AG04450 (cell line): ENCODE data around the gene ADPGK. TPM values are rescaled to one million over a fixed set of nuclear protein-coding genes. Genes with fewer than 3 reads are reported as not detected.

Source experiments
- CTCF ChIA-PET: fragments of 300-600, 350-600 bp; formaldehyde crosslinking; extraction: SDS; loops from one replicate; lab custom pipeline; 2022; ENCODE audit warnings: antibody characterized with exemption, inconsistent platforms; lab: Charles Lee
- POLR2A ChIA-PET: fragments of 350-600 bp; formaldehyde crosslinking; extraction: SDS; loops from one replicate; lab custom pipeline; 2021; ENCODE audit warnings: antibody characterized with exemption, inconsistent platforms; lab: Yijun Ruan, JAX
- DNase-seq: peaks from one replicate; pipeline ENCODE4 v3.0.0-alpha.2; 2011; ENCODE audit warnings: low read depth, low spot score
- H3K27ac ChIP-seq: one replicate; pipeline ENCODE4 v1.5.1; 2012; ENCODE audit warnings: low read depth, low read length, control low read depth
- H3K27me3 ChIP-seq: one replicate; pipeline ENCODE4 v1.6.0; 2012; ENCODE audit warnings: low read length; ENCODE audit not compliant: control insufficient read depth, insufficient read depth
- H3K4me3 ChIP-seq: 2 replicates; pipeline ENCODE4 v1.5.1; 2011; ENCODE audit warnings: mild to moderate bottlenecking, low read depth, low read length, control low read depth
- H3K9me3 ChIP-seq: 2 replicates; pipeline ENCODE4 v1.5.1; 2012; ENCODE audit warnings: low read length; ENCODE audit not compliant: control insufficient read depth, insufficient read depth
- polyA plus RNA-seq: library from polyadenylated mRNA; depleted of rRNA; stranded (reverse); fragments of >200 nt; gene quantifications from 2 replicates; pipeline ENCODE4 v1.2.3, GENCODE V29; 2011
- TF ChIP-seq, protein P1 (sequence below): IDR thresholded peaks from 2 replicates; pipeline ENCODE4 v1.5.1; 2011; ENCODE audit warnings: low read depth, low read length, control low read depth, inconsistent platforms

Gene ADPGK
- polyA plus RNA-seq, 1 experiment: 74.3 TPM

DNA sequence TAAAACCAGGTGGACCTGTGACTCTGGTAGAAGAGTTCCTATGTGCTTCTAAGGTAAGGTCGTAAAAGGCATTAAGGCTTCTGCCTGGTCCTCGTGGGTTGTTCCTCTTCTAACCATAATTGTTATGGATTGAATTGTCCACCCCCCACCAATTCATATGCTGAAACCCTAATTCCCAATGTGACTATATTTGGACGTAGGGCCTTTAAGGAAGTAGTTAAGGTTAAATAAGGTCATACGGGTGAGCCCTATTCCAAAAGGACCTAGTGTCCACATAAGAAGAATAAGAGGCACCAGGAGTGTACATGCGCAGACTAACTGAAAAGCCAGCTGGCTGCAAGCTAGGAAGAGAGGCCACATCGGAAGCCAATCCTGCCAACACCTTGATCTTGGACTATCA, 1.9 kb downstream of the ADPGK start:
- H3K27ac ChIP-seq: no peak overlapping the region
- no peaks in the 10 kb centered on the region for H3K27me3 ChIP-seq
- no peak for DNase-seq
- no peak overlapping the region for H3K4me3 ChIP-seq
- ChIA-PET POLR2A (no interaction called here), CTCF (no interaction called here)
- H3K9me3 ChIP-seq: no peaks in the 10 kb centered on the region; the same call in 1 of the 2 replicates
- TF ChIP-seq, protein P1, sequence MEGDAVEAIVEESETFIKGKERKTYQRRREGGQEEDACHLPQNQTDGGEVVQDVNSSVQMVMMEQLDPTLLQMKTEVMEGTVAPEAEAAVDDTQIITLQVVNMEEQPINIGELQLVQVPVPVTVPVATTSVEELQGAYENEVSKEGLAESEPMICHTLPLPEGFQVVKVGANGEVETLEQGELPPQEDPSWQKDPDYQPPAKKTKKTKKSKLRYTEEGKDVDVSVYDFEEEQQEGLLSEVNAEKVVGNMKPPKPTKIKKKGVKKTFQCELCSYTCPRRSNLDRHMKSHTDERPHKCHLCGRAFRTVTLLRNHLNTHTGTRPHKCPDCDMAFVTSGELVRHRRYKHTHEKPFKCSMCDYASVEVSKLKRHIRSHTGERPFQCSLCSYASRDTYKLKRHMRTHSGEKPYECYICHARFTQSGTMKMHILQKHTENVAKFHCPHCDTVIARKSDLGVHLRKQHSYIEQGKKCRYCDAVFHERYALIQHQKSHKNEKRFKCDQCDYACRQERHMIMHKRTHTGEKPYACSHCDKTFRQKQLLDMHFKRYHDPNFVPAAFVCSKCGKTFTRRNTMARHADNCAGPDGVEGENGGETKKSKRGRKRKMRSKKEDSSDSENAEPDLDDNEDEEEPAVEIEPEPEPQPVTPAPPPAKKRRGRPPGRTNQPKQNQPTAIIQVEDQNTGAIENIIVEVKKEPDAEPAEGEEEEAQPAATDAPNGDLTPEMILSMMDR: no peak

DNA sequence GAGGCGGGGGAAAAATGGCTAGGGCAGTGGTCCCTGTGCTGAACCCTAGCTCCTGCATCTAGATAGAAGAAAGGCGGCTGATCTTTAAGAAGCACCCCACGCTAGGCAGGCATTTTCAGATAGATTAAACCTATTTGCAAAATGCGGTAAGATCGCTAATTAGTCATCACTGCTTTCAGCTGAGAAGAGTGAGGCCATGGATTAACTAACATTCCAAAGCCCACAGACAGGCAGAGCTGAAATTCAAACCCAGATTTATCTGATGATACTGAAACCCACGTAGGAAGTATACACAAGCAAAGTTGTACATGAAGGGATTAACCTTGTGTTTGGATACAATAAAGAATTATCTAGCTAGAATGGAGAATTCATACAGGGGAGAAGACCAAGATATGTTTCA, 4.8 kb downstream of the ADPGK start:
- Histone ChIP-seq H3K27me3 (no peaks in the 10 kb centered on the region), H3K9me3 (no peaks in the 10 kb centered on the region; the same call in 1 of the 2 replicates), H3K4me3 (no peak overlapping the region), H3K27ac (no peak overlapping the region)
- DNase-seq: no peak
- TF ChIP-seq, protein P1: no peak
- POLR2A ChIA-PET: no interaction called here
- CTCF ChIA-PET: interaction anchor here (1.4 kb wide), 1 partner anchor 57 kb away, joined by 9 read pairs; no protein-coding TSS in a partner anchor

DNA sequence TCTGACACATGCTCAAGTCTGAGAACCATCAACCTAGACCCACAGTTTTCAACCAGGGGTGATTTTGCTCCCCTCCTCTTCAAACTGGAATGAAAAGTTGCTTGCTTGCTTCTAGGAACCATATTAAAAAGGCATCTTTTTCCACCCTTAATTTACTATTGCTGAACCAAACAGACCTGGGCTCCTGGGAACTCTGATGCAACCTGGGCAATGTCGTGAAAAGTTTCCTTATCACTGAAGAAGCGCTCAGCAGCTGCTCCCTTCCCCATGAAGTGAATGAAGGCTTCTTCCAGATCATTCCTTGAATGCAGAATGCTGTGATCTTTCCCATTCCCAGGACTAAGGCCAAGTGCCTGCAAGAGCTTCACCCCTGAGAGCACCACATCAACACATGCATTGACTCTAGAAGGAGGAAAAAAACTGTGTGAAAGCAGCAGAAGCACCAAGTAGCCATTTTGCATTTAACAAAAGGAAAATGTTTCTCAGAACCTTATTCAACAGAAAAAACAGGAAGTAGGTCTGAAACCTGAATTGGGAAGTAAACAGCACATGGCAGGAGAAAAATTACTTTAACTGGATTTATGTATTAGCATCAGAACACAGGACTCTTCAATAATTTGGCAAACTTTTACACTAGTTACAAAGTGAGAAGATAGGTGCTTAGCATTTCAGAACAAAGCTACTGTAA, 8.7 kb downstream of the ADPGK start:
- ChIA-PET POLR2A (no interaction called here), CTCF (no interaction called here)

DNA sequence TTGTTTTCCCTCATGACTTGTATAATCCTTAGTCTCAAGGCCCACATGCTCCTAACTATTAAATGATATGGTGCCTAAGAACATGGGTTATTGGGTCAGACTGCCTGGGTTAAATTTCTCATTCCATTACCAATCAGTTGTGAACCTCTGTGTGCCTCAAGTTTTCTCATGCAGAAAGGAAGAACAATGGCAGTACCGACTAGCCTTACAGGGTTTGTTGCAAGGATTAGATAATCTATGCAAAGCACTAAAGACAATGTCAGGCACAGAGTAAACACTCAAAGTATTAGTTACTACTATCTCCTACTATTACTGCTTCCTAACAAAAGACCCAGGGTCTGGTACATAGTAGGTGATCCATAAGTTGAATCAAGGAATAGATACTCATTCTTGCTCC, 12.2 kb downstream of the ADPGK start:
- H3K27me3 ChIP-seq: no peaks in the 10 kb centered on the region
- POLR2A ChIA-PET: no interaction called here
- no peak for DNase-seq
- TF ChIP-seq, protein P1: no peak
- H3K27ac ChIP-seq: no peak overlapping the region
- peaks cover 5% of the 10 kb centered on the region; the same call in 1 of the 2 replicates for H3K9me3 ChIP-seq
- CTCF ChIA-PET: no interaction called here
- H3K4me3 ChIP-seq: no peak overlapping the region

More for the DNA sequence above, 8.7 kb downstream of the ADPGK start:
- no peak for DNase-seq
- TF ChIP-seq, protein P1: no peak
- Histone ChIP-seq H3K4me3 (no peak overlapping the region), H3K27ac (no peak overlapping the region), H3K9me3 (no peaks in the 10 kb centered on the region), H3K27me3 (no peaks in the 10 kb centered on the region)

DNA sequence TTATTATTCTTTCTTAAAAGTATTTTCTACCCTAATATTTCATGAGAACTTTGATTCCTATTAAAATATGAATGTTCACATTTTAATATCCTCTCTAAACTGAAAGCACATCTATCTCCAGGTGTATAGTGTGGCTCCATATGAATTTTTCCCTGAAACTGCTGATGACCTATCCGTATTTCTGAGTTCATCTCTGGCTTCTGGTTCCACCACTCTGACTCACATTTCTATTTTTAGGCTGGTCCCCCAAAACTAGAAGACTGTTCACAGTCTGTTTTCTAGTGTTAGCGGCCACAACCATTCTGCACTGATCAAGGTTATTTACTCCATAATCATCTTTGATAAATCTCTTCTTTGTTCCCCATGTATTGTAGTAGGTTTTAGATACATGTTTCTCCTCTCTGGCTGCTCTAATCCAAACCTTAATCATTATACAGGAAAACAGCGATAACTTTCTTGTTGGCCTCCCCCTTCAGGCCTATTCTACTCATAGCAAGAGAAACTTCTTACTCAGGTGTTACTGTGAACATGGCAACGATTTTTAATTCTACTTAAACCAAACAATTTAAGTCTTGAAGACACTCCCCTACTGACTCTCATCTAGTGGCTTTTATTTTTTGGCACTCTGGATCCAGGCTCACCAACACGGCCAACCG, 12.8 kb downstream of the ADPGK start:
- TF ChIP-seq, protein P1: peak; percentile 36; the same call in 1 of the 2 replicates
- H3K27ac ChIP-seq: no peak overlapping the region
- ChIA-PET POLR2A (no interaction called here), CTCF (no interaction called here)
- no peak overlapping the region for H3K4me3 ChIP-seq
- no peaks in the 10 kb centered on the region for H3K27me3 ChIP-seq
- H3K9me3 ChIP-seq: peaks cover 5% of the 10 kb centered on the region; the same call in 1 of the 2 replicates
- no peak for DNase-seq
